Thyroid gland (tissue), 4 donors: ENCODE data around the gene LHX4. TPM values are rescaled to one million over a fixed set of nuclear protein-coding genes. Genes with fewer than 3 reads are reported as not detected.

Experiments used
- DNase-seq, 2 donors: peaks; one replicate each; pipeline ENCODE4 v3.0.0-alpha.2; 2019
- H3K27ac ChIP-seq, 3 donors: fragments of 200-600 bp; sonication (generic); 1 replicate in 2 of 3; 2 replicates in 1 of 3; pipeline ENCODE4 v1.5.1; 2016 to 2019; ENCODE audit warnings: mild to moderate bottlenecking in 1 of 3, moderate library complexity in 1 of 3
- H3K27me3 ChIP-seq: fragments of 200-600 bp; sonication (generic); one replicate; pipeline ENCODE4 v1.5.1; 2019
- H3K36me3 ChIP-seq, 2 donors: fragments of 200-600 bp; sonication (generic); one replicate each; pipeline ENCODE4 v1.5.1; 2016 to 2019
- H3K4me1 ChIP-seq, 2 donors: fragments of 200-600 bp; sonication (generic); one replicate each; pipeline ENCODE4 v1.5.1; 2017 to 2019
- H3K4me3 ChIP-seq, 3 donors: fragments of 200-600 bp; sonication (generic); replicated peaks in 1 of 3; 1 replicate in 2 of 3; 2 replicates in 1 of 3; pipeline ENCODE4 v1.5.1; 2016; ENCODE audit warnings: mild to moderate bottlenecking in 1 of 3
- H3K9me3 ChIP-seq: fragments of 200-600 bp; sonication (generic); one replicate; pipeline ENCODE4 v1.5.1; 2017
- CTCF ChIP-seq, 6 experiments: fragments of 200-600 bp in 3 of 6; fragments of 450-650 bp in 3 of 6; sonication (generic) in 3 of 6; IDR thresholded peaks; one replicate each; pipeline ENCODE4 v1.5.1; 2016 to 2019; ENCODE audit warnings: antibody characterized with exemption in 6 of 6, mild to moderate bottlenecking in 2 of 6, inconsistent platforms in 1 of 6, moderate library complexity in 1 of 6
- POLR2A ChIP-seq, 2 donors: fragments of 450-650 bp; IDR thresholded peaks; one replicate each; pipeline ENCODE4 v1.6.1; 2017; ENCODE audit warnings: antibody characterized with exemption in 2 of 2, mild to moderate bottlenecking in 2 of 2, moderate library complexity in 1 of 2
- WGBS, 2 donors: methylation state at CpG; one replicate each; pipeline ENCODE4 v1.1.5; 2017; 5-methylcytosine and 5-hydroxymethylcytosine counted together
- intact Hi-C: fragments of 100-400 bp; cut with DNase I; formaldehyde crosslinking; loops from one replicate; pipeline ENCODE4 v1.15.1; 2023
- total RNA-seq, 4 donors: library from RNA; depleted of rRNA; stranded (reverse); fragments of >200 nt; gene quantifications; one replicate each; pipeline ENCODE4 v1.2.3, GENCODE V29; 2016

Gene LHX4
- total RNA-seq, 4 donors from 2014 or later: not detected

GRCh38 chr1:180254854-180255253 is 24.8 kb downstream of the LHX4 start:
- 82 to 91% methylated on average over 5 to 11 of the region's 11 CpGs for WGBS, 2 donors
- Histone ChIP-seq H3K36me3 (no peaks in the 10 kb centered on the region), H3K9me3 (no peaks in the 10 kb centered on the region), H3K4me1 (no peaks in the 10 kb centered on the region), H3K27me3 (no peaks in the 10 kb centered on the region), H3K27ac (no peak overlapping the region), H3K4me3 (no peak overlapping the region)
- TF ChIP-seq CTCF (IDR thresholded peaks at IDR 0.05): no peak
- no peak for TF ChIP-seq POLR2A (IDR thresholded peaks at IDR 0.05)
- intact Hi-C loops: loop anchor here (10.0 kb wide), 1 partner anchor 220 kb away; no protein-coding TSS in a partner anchor
- no peak for DNase-seq

DNA sequence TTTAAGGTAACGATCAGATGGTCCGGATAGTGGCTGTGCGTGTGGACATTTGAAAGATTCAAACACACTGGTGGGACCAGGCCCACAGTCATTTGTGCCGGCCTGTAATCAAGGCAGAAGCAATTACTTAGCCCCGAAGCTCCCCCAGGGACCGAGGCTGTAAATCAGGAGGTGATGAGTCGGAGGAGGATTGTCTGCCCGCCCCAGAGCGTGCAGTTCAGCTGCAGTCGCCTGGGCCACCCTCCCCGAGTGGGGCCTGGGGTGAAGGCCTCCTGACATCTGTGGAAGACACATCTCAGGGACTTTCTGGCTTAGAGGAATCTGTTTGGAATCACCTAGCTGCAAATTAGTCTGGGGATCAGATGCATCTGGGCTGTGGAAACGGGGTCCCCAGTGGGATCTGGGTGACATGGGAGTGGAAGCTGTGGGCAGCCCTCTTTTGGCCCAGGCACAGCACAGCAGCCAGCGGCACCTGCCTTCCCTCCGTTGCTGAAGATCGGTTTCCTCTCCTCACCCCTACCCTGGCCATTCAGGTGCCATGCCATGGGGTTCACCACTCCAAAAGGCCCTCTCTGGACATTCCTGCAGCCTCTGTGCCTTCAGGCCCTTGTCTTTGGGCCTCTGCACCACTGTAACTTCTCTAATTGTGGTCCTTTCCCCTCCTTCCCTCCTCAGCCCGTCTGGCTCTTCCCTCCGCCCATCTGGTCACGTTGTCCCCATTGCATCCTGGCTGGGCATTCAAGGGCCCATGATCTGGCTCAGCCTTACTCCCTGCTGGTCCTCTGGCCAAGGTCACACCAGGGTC is 25.7 kb downstream of the LHX4 start:
- Histone ChIP-seq H3K4me1 (no peaks in the 10 kb centered on the region), H3K36me3 (no peaks in the 10 kb centered on the region), H3K27ac (no peak overlapping the region), H3K9me3 (no peaks in the 10 kb centered on the region), H3K27me3 (peaks cover 3% of the 10 kb centered on the region), H3K4me3 (no peak overlapping the region)
- no peak for TF ChIP-seq POLR2A (IDR thresholded peaks at IDR 0.05)
- no peak for TF ChIP-seq CTCF (IDR thresholded peaks at IDR 0.05)
- WGBS, 2 donors: 83 to 85% methylated on average over 17 to 18 of the region's 18 CpGs
- DNase-seq: no peak
- intact Hi-C loops: loop anchor here (10.0 kb wide), 1 partner anchor 219 kb away; no protein-coding TSS in a partner anchor

DNA sequence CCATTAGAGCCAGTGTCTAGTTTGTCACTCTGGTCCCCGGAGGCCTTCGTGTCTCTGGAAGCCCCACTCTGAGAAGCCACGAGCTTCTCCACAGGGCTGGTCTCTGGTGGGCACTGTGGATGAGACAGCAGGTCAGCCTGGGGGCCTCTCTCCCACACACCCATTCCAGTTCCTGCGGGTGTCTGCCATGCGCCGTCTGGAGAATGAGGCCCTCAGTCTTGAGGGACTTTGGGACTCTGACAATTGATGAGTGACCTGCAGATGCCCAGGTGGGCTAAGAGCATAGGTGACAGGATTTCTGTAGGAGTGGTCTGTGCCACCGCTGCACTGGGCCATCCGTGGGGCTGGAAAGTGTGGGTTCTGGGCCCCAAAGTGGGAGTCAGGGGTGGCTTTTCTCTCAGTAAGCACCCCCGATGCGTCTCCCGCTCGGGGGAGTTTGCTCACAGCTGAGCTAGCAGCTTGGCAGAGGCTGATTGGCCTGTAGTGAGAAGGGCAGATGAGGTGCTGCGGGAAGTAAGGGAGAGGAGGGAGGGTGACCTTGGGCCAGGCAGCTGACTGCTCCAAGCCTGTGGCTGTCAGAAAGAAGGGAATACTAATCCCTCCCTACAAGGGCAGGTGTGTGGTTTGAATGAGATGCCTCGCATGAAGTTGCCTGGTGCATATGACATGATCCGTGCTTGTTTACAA is 26.4 kb downstream of the LHX4 start:
- Histone ChIP-seq H3K9me3 (no peaks in the 10 kb centered on the region), H3K27ac (no peak overlapping the region), H3K36me3 (no peaks in the 10 kb centered on the region), H3K4me1 (no peaks in the 10 kb centered on the region), H3K4me3 (no peak overlapping the region), H3K27me3 (peaks cover 3% of the 10 kb centered on the region)
- no peak for DNase-seq
- no peak for TF ChIP-seq POLR2A (IDR thresholded peaks at IDR 0.05)
- TF ChIP-seq CTCF (IDR thresholded peaks at IDR 0.05): no peak
- 78 to 81% methylated on average over 6 to 15 of the region's 15 CpGs for WGBS, 2 donors
- intact Hi-C loops: loop anchor here (10.0 kb wide), 1 partner anchor 218 kb away; no protein-coding TSS in a partner anchor

- H3K4me1 ChIP-seq: no peaks in the 10 kb centered on the region
- DNase-seq: no peak
- no peak overlapping the region for H3K4me3 ChIP-seq
- H3K27me3 ChIP-seq: peaks cover 3% of the 10 kb centered on the region
- TF ChIP-seq CTCF (IDR thresholded peaks at IDR 0.05): no peak
- no peak for TF ChIP-seq POLR2A (IDR thresholded peaks at IDR 0.05)
- intact Hi-C loops: loop anchor here (10.0 kb wide), 1 partner anchor 218 kb away; no protein-coding TSS in a partner anchor
- H3K36me3 ChIP-seq: no peaks in the 10 kb centered on the region
- 63 to 70% methylated on average over 5 of the region's 5 CpGs for WGBS, 2 donors
- no peak overlapping the region for H3K27ac ChIP-seq
- H3K9me3 ChIP-seq: no peaks in the 10 kb centered on the region
Observed at GRCh38 chr1:180257028-180257386, 26.9 kb downstream of the LHX4 start.

DNA sequence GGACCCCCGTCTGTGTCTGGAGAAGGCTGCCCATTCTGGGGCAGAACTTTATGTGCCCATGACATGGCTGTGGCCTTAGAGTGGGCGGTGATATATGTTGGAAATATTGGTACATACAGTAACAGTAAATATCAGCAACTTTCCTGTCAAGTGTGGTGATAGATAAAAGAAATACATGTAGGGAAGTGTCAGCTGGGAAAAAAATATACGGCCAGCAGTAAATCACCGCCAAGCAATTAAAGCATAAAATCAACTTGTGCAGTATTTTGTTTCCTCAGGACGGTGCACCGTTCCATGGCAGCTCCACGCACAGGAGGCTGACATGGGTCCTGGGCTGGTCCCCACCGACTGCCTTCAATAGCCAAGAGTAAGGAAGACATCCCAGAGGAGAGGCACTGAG is 27.4 kb downstream of the LHX4 start:
- intact Hi-C loops: loop anchor here (10.0 kb wide), 1 partner anchor 217 kb away; no protein-coding TSS in a partner anchor

More for the DNA sequence above, 27.4 kb downstream of the LHX4 start:
- WGBS, 2 donors: 82 to 85% methylated on average over 8 of the region's 8 CpGs
- DNase-seq: no peak
- Histone ChIP-seq H3K36me3 (no peaks in the 10 kb centered on the region), H3K4me1 (no peaks in the 10 kb centered on the region), H3K9me3 (no peaks in the 10 kb centered on the region), H3K4me3 (no peak overlapping the region), H3K27me3 (peaks cover 3% of the 10 kb centered on the region), H3K27ac (no peak overlapping the region)
- no peak for TF ChIP-seq CTCF (IDR thresholded peaks at IDR 0.05)
- TF ChIP-seq POLR2A (IDR thresholded peaks at IDR 0.05): no peak
